Activated CD8-positive, alpha-beta T cell treated with anti-CD3 and anti-CD28 coated beads, Interleukin-2, amount 10 ng/mL, durations not matched to agents 7 days and 5 days (primary cell): ENCODE results near the gene ALDH1A2. TPM values are rescaled to one million over a fixed set of nuclear protein-coding genes. Genes with fewer than 3 reads are reported as not detected.

ENCODE experiments used
- ATAC-seq: fragments of 150-1000 bp; cut with Tn5 transposase; one replicate; pipeline ENCODE4 v1.10.0; 2021; ENCODE audit warnings: moderate library complexity
- CTCF ChIA-PET: fragments of 350-600 bp; sonication (Branson Sonifier 250); formaldehyde crosslinking; loops from one replicate; lab custom pipeline; 2021; ENCODE audit warnings: antibody characterized with exemption; lab: Charles Lee
- POLR2A ChIA-PET: fragments of 350-600 bp; sonication (Branson Sonifier 250); formaldehyde crosslinking; loops from one replicate; lab custom pipeline; 2021; ENCODE audit warnings: antibody characterized with exemption; lab: Charles Lee
- DNase-seq: peaks from one replicate; pipeline ENCODE4 v3.0.0-alpha.2; 2020
- H3K27ac Mint-ChIP-seq: one replicate; pipeline ENCODE4 v1.8.0; 2021; ENCODE audit warnings: mild to moderate bottlenecking, mixed read lengths
- H3K27me3 Mint-ChIP-seq: one replicate; pipeline ENCODE4 v1.8.0; 2021; ENCODE audit warnings: low read depth, mixed read lengths
- H3K36me3 Mint-ChIP-seq: one replicate; pipeline ENCODE4 v1.8.0; 2021; ENCODE audit warnings: low read depth, mixed read lengths
- H3K4me1 Mint-ChIP-seq: one replicate; pipeline ENCODE4 v1.8.0; 2021; ENCODE audit warnings: low read depth, mixed read lengths
- H3K4me3 Mint-ChIP-seq: one replicate; pipeline ENCODE4 v1.8.0; 2021; ENCODE audit warnings: mild to moderate bottlenecking, mixed read lengths
- H3K9me3 Mint-ChIP-seq: one replicate; pipeline ENCODE4 v1.8.0; 2022; ENCODE audit warnings: mixed read lengths; ENCODE audit not compliant: insufficient read depth
- total RNA-seq, 2 experiments: library from RNA; stranded (reverse); gene quantifications; one replicate each; pipeline ENCODE4 v1.2.3, GENCODE V29; 2021

The ALDH1A2 gene
- total RNA-seq, 2 experiments from 2014 or later = not detected

- Mint-ChIP-seq H3K27me3 (peaks cover 6% of the 10 kb centered on the region), H3K36me3 (no peaks in the 10 kb centered on the region), H3K4me3 (no peak overlapping the region), H3K27ac (no peak overlapping the region), H3K4me1 (no peaks in the 10 kb centered on the region), H3K9me3 (no peaks in the 10 kb centered on the region)
- ChIA-PET POLR2A (no interaction called here), CTCF (no interaction called here)
- ATAC-seq (no peak), DNase-seq (no peak)
Measured at GRCh38 chr15:57911247-57911646, 154.3 kb downstream of the ALDH1A2 start.

- Mint-ChIP-seq H3K9me3 (no peaks in the 10 kb centered on the region), H3K27me3 (peaks cover 6% of the 10 kb centered on the region), H3K4me1 (no peaks in the 10 kb centered on the region), H3K36me3 (no peaks in the 10 kb centered on the region), H3K4me3 (no peak overlapping the region), H3K27ac (no peak overlapping the region)
- CTCF ChIA-PET = no interaction called here
- DNase-seq (no peak), ATAC-seq (no peak)
- POLR2A ChIA-PET = no interaction called here
Measured at GRCh38 chr15:57910672-57911071, 154.8 kb downstream of the ALDH1A2 start.

- ChIA-PET POLR2A (no interaction called here), CTCF (no interaction called here)
- no peak overlapping the region for H3K4me3 Mint-ChIP-seq
- DNase-seq (no peak), ATAC-seq (no peak)
- H3K36me3 Mint-ChIP-seq = no peaks in the 10 kb centered on the region
- H3K4me1 Mint-ChIP-seq = no peaks in the 10 kb centered on the region
- H3K27ac Mint-ChIP-seq = no peak overlapping the region
- no peaks in the 10 kb centered on the region for H3K9me3 Mint-ChIP-seq
- peaks cover 6% of the 10 kb centered on the region for H3K27me3 Mint-ChIP-seq
Measured at GRCh38 chr15:57909388-57909787, 156.1 kb downstream of the ALDH1A2 start.

GRCh38 chr15:57903626-57904025 lies 161.9 kb downstream of the ALDH1A2 start:
- Mint-ChIP-seq H3K36me3 (no peaks in the 10 kb centered on the region), H3K4me3 (no peak overlapping the region), H3K27me3 (peaks cover 5% of the 10 kb centered on the region), H3K4me1 (no peaks in the 10 kb centered on the region), H3K9me3 (no peaks in the 10 kb centered on the region), H3K27ac (no peak overlapping the region)
- POLR2A ChIA-PET = no interaction called here
- no peak for ATAC-seq
- CTCF ChIA-PET = no interaction called here
- no peak for DNase-seq

Other genes with a start within 250 kb of the ALDH1A2 start
- gene AQP9, start 72.7 kb upstream of the ALDH1A2 start, total RNA-seq = not detected